HG03097 (cell line): ENCODE measurements around the gene TMEM52.

Experiments used
- ATAC-seq: cut with Tn5 transposase; IDR thresholded peaks from one replicate; pipeline ENCODE4 v1.9.1; 2021; ENCODE audit not compliant: unreplicated experiment, low FRiP score

Gene TMEM52

GRCh38 chr1:1928231-1929101 is 9.4 kb upstream of the TMEM52 start:
- ATAC-seq: no peak

DNA sequence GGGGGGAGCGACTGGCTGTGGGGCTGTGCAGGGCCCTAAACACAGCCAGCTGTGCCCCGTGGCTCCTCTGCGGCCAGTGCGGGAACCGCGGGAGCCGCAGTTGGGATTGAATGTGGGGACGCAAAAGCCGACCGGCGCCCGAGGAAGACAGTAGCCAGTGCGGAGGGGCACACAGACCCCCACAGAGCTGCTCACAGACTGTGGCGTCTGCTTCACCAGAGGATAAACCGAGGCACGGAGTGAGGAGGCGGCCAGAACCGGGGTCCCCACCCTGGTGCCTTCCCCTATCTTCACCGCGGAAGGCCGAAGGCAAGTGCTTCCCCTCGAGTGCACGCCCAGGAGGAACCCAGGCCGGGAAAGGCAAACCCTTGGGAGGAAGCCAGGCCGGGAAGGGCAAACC is 8.7 kb upstream of the TMEM52 start:
- ATAC-seq: no peak

DNA sequence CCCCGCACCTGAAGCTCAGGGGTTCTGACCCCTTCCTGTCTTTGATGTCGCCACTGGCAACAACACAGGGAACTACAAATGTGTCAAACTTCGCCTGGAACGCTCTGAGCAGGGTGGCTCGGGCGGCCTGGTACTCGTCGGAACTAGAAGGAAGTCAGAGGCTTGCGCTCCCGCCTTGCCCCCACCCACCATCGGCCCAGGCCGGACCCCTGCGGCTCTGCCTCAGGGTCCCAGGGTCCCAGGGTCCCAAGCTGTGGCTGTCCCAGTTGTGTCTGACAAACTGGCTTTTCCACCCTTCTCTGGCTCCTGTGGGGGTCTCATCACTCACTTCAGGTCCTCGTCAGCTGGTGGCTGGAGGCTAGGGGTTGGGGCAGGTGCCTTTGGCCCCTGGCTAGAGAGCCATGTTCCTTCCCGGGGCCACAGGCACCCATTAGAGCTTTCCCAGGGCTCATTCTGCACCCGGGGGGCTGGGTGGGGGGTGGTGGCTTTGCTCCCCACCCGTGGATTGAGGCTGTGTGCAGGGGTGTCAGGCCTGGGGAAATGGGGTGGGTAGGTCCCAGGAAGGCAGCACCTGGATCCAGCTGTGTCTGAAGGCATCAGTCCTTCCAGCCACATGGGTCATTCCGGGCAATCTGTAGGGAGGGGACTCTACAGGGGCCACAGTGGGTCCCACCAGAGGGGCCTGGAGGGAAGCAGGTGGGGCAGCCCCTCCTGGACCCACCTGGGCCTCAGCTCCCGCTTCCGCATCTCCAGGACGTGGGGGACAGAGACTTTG is 8.0 kb upstream of the TMEM52 start:
- ATAC-seq: no peak

- no peak for ATAC-seq
Measured at GRCh38 chr1:1926346-1926811, 7.3 kb upstream of the TMEM52 start.

GRCh38 chr1:1925437-1926345 is 6.6 kb upstream of the TMEM52 start:
- ATAC-seq: no peak

DNA sequence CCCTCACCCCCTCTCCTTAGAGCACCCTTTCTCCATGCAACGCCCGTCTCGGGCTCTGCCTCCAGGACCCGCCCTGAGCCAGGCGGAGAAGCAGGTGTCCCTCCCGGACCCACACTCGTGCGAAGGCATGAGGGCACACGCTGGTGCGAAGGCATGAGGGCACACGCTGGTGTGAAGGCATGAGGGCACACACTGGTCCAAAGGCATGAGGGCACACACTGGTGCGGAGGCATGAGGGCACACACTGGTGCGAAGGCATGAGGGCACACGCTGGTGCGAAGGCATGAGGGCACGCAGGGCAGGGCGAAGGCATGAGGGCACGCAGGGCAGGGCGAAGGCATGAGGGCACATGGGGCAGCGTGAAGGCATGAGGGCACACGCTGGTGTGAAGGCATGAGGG is 5.8 kb upstream of the TMEM52 start:
- no peak for ATAC-seq

DNA sequence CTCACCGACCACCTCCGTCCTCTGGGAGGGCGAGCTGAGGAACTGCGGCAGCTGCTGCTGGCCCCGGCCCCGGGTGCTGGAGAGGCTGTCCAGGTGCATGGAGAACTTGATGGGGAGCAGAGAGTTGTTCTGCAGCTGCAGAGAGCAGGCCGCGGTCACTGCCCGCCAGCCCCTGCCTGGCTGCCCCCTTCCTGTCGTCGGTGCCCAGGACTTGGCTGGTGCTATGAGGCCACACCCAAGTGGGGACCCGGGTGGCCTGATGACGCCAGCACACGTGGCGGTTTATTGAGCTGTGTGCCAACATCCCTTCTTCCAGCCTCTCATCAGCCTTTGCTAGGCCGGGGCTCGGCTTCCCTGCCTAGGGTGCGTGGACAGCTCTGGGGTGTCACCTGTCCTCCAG is 5.3 kb upstream of the TMEM52 start:
- ATAC-seq: no peak

GRCh38 chr1:1922956-1923833 is 4.1 kb upstream of the TMEM52 start:
- no peak for ATAC-seq

DNA sequence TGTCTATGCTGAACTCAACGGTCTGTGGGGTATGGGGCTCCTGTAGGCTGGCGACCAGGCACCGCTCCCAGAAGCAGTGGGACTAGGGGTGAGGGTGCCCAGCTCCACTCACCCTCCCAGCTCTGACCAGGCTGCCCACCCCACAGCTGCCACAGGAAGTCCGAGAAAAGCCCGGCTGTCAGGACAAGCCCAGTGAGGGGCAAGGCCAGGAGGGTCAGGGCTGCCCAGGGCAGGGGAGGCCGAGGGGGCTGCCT is 3.5 kb upstream of the TMEM52 start:
- no peak for ATAC-seq

DNA sequence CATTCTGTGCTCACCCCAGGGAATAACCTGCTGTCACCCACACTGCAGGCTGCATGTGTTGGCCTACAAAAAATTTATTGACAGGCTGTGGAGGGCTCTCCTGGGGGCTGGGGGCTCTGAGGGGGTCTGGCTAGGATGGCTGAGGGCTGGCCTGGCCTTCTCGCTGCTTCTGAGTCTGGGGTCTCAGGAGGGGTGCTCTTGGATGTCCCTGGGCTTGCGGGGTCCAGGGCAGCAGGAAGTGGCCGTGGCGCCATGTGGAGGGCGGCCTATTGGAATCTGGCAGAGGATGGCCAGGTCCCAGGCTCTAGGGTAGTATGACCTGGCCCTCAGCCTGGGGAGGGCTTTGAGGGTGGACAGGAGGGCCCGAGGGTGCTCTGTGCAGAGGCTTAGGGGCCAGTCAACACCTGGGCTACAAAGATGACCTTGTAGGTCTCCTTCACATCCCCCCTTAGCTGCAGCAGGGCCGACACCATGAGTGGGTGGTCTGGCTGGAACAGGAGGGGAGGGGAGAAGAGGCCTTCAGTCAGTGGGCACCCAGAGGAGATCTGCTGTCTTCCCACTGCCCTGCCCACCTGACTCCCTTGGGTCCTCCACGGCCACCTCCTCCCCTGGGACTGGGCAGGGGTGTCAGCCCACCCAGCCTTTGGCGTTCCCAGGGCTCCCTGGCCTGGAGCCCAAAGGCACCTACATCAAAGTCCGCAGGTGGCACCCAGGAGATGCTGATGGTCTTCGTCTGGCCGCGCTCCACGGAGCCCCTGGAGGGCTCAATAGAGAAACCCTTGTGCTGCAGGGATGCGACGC is 3.0 kb upstream of the TMEM52 start:
- ATAC-seq: no peak

GRCh38 chr1:1921459-1921862 is 2.4 kb upstream of the TMEM52 start:
- no peak for ATAC-seq

DNA sequence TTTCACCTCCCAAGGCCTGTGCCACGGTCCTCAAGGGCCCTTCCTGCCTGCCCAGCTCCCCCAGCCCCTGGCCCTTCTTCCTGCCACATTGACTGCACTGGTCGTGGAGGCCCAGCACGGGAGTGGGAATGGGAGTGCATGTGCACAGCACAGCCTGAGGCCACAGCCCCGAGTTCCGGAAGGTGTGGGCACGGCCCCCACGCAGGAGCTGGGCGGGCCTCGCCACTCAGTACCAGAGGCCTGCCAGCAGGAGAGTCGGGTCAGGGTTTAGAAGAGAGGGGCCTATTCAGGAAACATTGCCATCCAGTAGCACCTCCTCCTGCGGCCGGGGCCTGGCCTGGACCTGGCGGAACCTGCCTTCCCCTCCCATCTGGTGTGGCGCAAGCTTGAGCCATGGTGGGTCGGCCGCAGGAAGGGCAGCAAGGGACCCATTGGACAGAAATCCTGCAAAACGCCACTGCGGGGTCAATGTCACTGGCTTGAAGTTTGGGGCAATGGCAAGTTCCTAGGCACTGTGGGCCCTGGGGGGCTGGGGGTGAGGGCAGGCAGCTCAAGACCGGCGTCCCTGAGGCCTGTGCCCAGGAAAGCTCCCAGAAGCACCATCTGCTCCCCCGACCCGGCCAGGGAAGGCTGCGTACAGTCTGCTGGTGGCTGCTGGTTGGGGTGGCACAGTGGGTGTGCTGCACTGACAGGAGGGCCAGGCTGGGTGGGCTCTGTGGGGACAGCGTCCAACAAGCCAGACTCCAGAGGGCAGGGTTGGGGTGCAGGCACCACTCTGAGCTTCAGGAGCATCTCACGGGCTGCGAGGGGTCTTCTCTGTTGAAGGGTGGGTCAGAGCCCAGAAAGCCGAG is 1.8 kb upstream of the TMEM52 start:
- ATAC-seq: no peak

DNA sequence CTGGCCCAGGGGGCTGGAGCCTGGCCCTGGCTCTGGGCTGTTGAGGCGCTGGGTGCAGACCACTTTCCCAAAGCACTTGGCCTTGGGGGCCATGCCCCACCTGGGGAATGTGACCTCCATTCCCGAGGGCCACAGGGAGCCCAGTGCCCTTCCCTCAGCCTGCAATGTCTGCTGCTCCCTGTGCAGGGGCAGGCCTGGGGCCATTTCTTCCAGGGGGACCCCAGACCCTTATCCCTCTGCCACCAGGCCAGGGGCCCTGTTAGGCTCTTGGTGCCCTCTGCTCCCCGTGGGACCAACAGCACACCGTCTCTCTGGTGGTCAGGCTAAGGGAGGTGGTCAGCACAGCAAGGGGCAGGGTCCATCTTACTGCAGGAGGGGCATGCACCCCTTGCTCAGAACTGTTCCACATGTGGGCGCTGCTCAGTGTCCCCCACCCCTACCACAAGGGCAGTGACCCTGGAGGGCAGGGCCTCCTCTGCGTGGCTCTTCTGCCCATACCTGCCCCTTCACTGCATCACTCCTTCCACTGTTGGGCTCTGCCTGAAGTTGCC is 1.1 kb upstream of the TMEM52 start:
- no peak for ATAC-seq

DNA sequence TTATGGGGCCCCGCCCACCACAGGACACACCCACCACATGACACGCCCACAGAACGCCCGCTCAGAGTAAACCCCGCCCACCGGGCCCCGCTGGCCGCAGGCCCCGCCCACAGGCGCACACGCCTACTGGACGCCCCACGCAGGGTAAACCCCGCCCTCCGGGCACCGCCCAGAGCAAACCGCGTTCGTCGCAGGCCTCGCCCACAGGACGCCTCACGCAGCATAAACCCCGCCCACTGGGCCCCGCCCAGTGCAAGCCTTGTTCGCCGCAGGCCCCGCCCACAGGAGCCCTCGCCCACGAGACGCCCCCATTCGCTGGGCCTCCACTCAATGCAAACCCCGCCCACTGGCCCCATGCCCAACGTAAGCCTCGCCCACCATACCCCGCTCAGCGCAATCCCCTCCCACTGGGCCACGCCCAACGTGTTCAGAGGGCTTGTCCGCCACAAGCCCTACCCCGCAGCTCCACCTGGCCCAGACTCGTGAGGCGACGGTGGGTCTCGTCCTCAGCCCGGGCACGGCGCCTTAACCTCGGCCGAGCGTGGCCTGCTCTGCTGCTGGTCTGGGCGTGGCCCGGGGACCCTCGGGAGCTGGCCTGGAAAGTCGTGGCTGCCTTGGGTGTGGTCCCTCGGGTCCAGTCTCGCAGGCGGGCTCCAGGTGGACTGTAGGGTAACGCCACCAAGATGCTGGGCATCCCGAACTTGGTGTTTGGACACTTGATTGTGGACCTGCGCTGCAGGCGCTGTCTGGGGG is 401 bp upstream of the TMEM52 start:
- peak; percentile 82 for ATAC-seq

- ATAC-seq: no peak
Measured at GRCh38 chr1:1917995-1918900, 831 bp downstream of the TMEM52 start.

DNA sequence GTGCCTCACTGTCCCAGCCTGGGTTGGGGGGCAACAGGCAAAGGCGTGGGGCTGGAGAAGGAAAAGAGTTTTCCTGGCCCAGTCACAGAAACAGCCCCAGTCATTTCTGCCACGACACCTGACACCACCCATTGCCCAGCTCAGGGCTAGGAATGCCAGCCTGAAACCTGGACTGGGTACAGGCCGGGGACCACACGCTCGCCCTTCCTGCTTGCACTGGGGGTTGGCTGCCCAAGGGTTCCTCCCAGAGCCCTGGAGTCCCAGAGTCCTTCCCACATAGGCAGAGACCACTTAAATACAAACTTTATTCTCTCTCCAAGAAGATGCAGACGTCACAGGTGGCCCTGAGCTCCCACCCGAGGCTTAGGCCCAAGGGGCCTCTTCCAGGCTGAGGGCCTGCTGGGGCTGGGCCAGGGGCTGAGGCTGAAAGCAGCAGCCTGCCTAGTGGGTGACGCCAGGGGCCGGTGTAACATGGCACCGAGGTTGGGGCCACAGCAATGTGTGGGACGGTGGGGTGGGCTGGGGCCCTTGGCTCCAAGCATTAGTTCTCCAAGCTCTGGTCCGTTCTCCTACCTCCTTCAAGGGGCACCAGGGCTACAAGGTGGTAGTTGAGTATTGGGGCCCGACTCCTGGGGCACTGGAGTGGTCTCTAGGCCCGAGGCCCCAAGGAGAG is 1.6 kb downstream of the TMEM52 start:
- ATAC-seq: no peak
